ENCODE measurements around the gene PTCD2. TPM values are rescaled to one million over a fixed set of nuclear protein-coding genes. Genes with fewer than 3 reads are reported as not detected.
"Not testable (repeated sequence)": the region's sequence is repeated elsewhere in the genome, so short reads cannot be mapped to it uniquely, and the experiment has no call there.

The PTCD2 gene
- polyA plus RNA-seq, 3 donors from 2014 or later: 2.9 to 7.8 (median 4.0) TPM

- no peaks in the 10 kb centered on the region for H3K9me3 Mint-ChIP-seq
- peaks cover 0 to 7% (median 0%) of the 10 kb centered on the region in 3 donors for H3K27me3 Mint-ChIP-seq (ENCODE audit: low read depth in 3 of 3)
- H3K27ac Mint-ChIP-seq: no peak overlapping the region
- no peaks in the 10 kb centered on the region for H3K36me3 Mint-ChIP-seq
- H3K4me3 Mint-ChIP-seq: no peak overlapping the region
- no peak for DNase-seq
- H3K4me1 Mint-ChIP-seq: no peaks in the 10 kb centered on the region
Measured at GRCh38 chr5:72383280-72383679, 63.1 kb downstream of the PTCD2 start.

GRCh38 chr5:72383726-72384125 lies 63.6 kb downstream of the PTCD2 start:
- no peaks in the 10 kb centered on the region for H3K9me3 Mint-ChIP-seq
- no peak overlapping the region for H3K4me3 Mint-ChIP-seq
- no peaks in the 10 kb centered on the region for H3K4me1 Mint-ChIP-seq

GRCh38 chr5:72386639-72387038 lies 66.5 kb downstream of the PTCD2 start:
- Mint-ChIP-seq H3K27me3 (ENCODE audit: low read depth in 3 of 3) (peaks cover 0 to 3% (median 2%) of the 10 kb centered on the region in 3 donors), H3K9me3 (no peaks in the 10 kb centered on the region), H3K27ac (no peak overlapping the region), H3K36me3 (no peaks in the 10 kb centered on the region), H3K4me3 (no peak overlapping the region), H3K4me1 (no peaks in the 10 kb centered on the region)
- DNase-seq: no peak

More at GRCh38 chr5:72383726-72384125, 63.6 kb downstream of the PTCD2 start:
- H3K27ac Mint-ChIP-seq: no peak overlapping the region
- H3K36me3 Mint-ChIP-seq: no peaks in the 10 kb centered on the region
- H3K27me3 Mint-ChIP-seq (ENCODE audit: low read depth in 3 of 3): peaks cover 0 to 7% (median 2%) of the 10 kb centered on the region in 3 donors
- no peak for DNase-seq

GRCh38 chr5:72387985-72388384 lies 67.8 kb downstream of the PTCD2 start:
- no peak overlapping the region for H3K4me3 Mint-ChIP-seq
- no peaks in the 10 kb centered on the region for H3K4me1 Mint-ChIP-seq

GRCh38 chr5:72388646-72389045 lies 68.5 kb downstream of the PTCD2 start:
- Mint-ChIP-seq H3K4me1 (no peaks in the 10 kb centered on the region), H3K4me3 (no peak overlapping the region), H3K27ac (no peak overlapping the region), H3K27me3 (ENCODE audit: low read depth in 3 of 3) (peaks cover 0 to 3% (median 2%) of the 10 kb centered on the region in 3 donors), H3K9me3 (no peaks in the 10 kb centered on the region), H3K36me3 (no peaks in the 10 kb centered on the region)
- no peak for DNase-seq

More at GRCh38 chr5:72387985-72388384, 67.8 kb downstream of the PTCD2 start:
- Mint-ChIP-seq H3K27ac (no peak overlapping the region), H3K27me3 (ENCODE audit: low read depth in 3 of 3) (peaks cover 0 to 3% (median 2%) of the 10 kb centered on the region in 3 donors), H3K9me3 (no peaks in the 10 kb centered on the region), H3K36me3 (no peaks in the 10 kb centered on the region)
- DNase-seq: no peak

GRCh38 chr5:72390836-72391235 lies 70.7 kb downstream of the PTCD2 start:
- H3K9me3 Mint-ChIP-seq: no peaks in the 10 kb centered on the region
- H3K36me3 Mint-ChIP-seq: no peaks in the 10 kb centered on the region
- H3K4me1 Mint-ChIP-seq: no peaks in the 10 kb centered on the region
- no peak overlapping the region for H3K27ac Mint-ChIP-seq
- DNase-seq: no peak
- peaks cover 0 to 3% (median 2%) of the 10 kb centered on the region in 3 donors for H3K27me3 Mint-ChIP-seq (ENCODE audit: low read depth in 3 of 3)
- H3K4me3 Mint-ChIP-seq: no peak overlapping the region

GRCh38 chr5:72392326-72392733 lies 72.2 kb downstream of the PTCD2 start:
- H3K4me3 Mint-ChIP-seq: no peak overlapping the region
- no peak overlapping the region for H3K27ac Mint-ChIP-seq
- H3K27me3 Mint-ChIP-seq (ENCODE audit: low read depth in 3 of 3): peaks cover 0 to 5% (median 3%) of the 10 kb centered on the region in 3 donors
- H3K9me3 Mint-ChIP-seq: no peaks in the 10 kb centered on the region
- H3K36me3 Mint-ChIP-seq: no peaks in the 10 kb centered on the region
- H3K4me1 Mint-ChIP-seq: no peaks in the 10 kb centered on the region
- no peak for DNase-seq

- no peak overlapping the region for H3K4me3 Mint-ChIP-seq
- DNase-seq: no peak
- no peaks in the 10 kb centered on the region for H3K9me3 Mint-ChIP-seq
- no peaks in the 10 kb centered on the region for H3K36me3 Mint-ChIP-seq
- no peaks in the 10 kb centered on the region for H3K4me1 Mint-ChIP-seq
- no peak overlapping the region for H3K27ac Mint-ChIP-seq
- H3K27me3 Mint-ChIP-seq (ENCODE audit: low read depth in 3 of 3): peaks cover 0 to 5% (median 3%) of the 10 kb centered on the region in 3 donors
Measured at GRCh38 chr5:72393052-72393451, 72.9 kb downstream of the PTCD2 start.

GRCh38 chr5:72394688-72395087 lies 74.5 kb downstream of the PTCD2 start:
- Mint-ChIP-seq H3K9me3 (peaks cover 0 to 9% (median 0%) of the 10 kb centered on the region in 6 donors), H3K27me3 (ENCODE audit: low read depth in 3 of 3) (peaks cover 0 to 3% (median 3%) of the 10 kb centered on the region in 3 donors), H3K4me3 (no peak overlapping the region), H3K36me3 (no peaks in the 10 kb centered on the region), H3K4me1 (no peaks in the 10 kb centered on the region), H3K27ac (no peak overlapping the region)
- DNase-seq: no peak

- H3K27ac Mint-ChIP-seq: no peak overlapping the region
- H3K4me1 Mint-ChIP-seq: no peaks in the 10 kb centered on the region
- peaks cover 13 to 33% (median 19%) of the 10 kb centered on the region in 6 donors for H3K9me3 Mint-ChIP-seq
- H3K4me3 Mint-ChIP-seq: no peak overlapping the region
- peaks cover 0 to 6% (median 2%) of the 10 kb centered on the region in 3 donors for H3K27me3 Mint-ChIP-seq (ENCODE audit: low read depth in 3 of 3)
- DNase-seq: no peak
- peaks cover 0 to 6% (median 5%) of the 10 kb centered on the region in 3 donors for H3K36me3 Mint-ChIP-seq
Measured at GRCh38 chr5:72397836-72398235, 77.7 kb downstream of the PTCD2 start.

- H3K4me3 Mint-ChIP-seq: no peak overlapping the region
- H3K27me3 Mint-ChIP-seq (ENCODE audit: low read depth in 3 of 3): peaks cover 0 to 9% (median 7%) of the 10 kb centered on the region in 3 donors
- H3K36me3 Mint-ChIP-seq: peaks cover 0 to 6% (median 5%) of the 10 kb centered on the region in 3 donors
- H3K4me1 Mint-ChIP-seq: no peaks in the 10 kb centered on the region
- H3K9me3 Mint-ChIP-seq: peaks cover 15 to 33% (median 20%) of the 10 kb centered on the region in 6 donors
- no peak overlapping the region for H3K27ac Mint-ChIP-seq
- no peak for DNase-seq
Measured at GRCh38 chr5:72400950-72401349, 80.8 kb downstream of the PTCD2 start.

- H3K4me1 Mint-ChIP-seq: no peaks in the 10 kb centered on the region
- peaks cover 15 to 33% (median 20%) of the 10 kb centered on the region in 6 donors for H3K9me3 Mint-ChIP-seq
- no peak overlapping the region for H3K4me3 Mint-ChIP-seq
- H3K36me3 Mint-ChIP-seq: peaks cover 0 to 6% (median 5%) of the 10 kb centered on the region in 3 donors
- H3K27me3 Mint-ChIP-seq (ENCODE audit: low read depth in 3 of 3): peaks cover 0 to 7% (median 6%) of the 10 kb centered on the region in 3 donors
- no peak for DNase-seq
- H3K27ac Mint-ChIP-seq: no peak overlapping the region
Measured at GRCh38 chr5:72402381-72402890, 82.3 kb downstream of the PTCD2 start.

- Mint-ChIP-seq H3K27ac (no peak overlapping the region), H3K36me3 (peaks cover 0 to 6% (median 5%) of the 10 kb centered on the region in 3 donors), H3K4me1 (no peaks in the 10 kb centered on the region), H3K9me3 (peaks cover 15 to 33% (median 20%) of the 10 kb centered on the region in 6 donors), H3K27me3 (ENCODE audit: low read depth in 3 of 3) (peaks cover 0 to 9% (median 6%) of the 10 kb centered on the region in 3 donors), H3K4me3 (no peak overlapping the region)
- no peak for DNase-seq
Measured at GRCh38 chr5:72402959-72403628, 82.9 kb downstream of the PTCD2 start.

- H3K9me3 Mint-ChIP-seq: peaks cover 15 to 27% (median 19%) of the 10 kb centered on the region in 6 donors
- not testable (repeated sequence) for H3K27ac Mint-ChIP-seq
Measured at GRCh38 chr5:72404771-72405170, 84.6 kb downstream of the PTCD2 start.

More at GRCh38 chr5:72404771-72405170, 84.6 kb downstream of the PTCD2 start:
- H3K4me1 Mint-ChIP-seq; H3K27me3 Mint-ChIP-seq (ENCODE audit: low read depth in 3 of 3); H3K36me3 Mint-ChIP-seq; H3K4me3 Mint-ChIP-seq; DNase-seq: not testable (repeated sequence)

Measured in immature natural killer cell (primary cell).